Measurements from ENCODE around the gene RAPGEF1.

RAPGEF1 gene

GRCh38 chr9:131621551-131622358, 118.1 kb downstream of the RAPGEF1 start:
- DNase-seq, result no peak

DNA sequence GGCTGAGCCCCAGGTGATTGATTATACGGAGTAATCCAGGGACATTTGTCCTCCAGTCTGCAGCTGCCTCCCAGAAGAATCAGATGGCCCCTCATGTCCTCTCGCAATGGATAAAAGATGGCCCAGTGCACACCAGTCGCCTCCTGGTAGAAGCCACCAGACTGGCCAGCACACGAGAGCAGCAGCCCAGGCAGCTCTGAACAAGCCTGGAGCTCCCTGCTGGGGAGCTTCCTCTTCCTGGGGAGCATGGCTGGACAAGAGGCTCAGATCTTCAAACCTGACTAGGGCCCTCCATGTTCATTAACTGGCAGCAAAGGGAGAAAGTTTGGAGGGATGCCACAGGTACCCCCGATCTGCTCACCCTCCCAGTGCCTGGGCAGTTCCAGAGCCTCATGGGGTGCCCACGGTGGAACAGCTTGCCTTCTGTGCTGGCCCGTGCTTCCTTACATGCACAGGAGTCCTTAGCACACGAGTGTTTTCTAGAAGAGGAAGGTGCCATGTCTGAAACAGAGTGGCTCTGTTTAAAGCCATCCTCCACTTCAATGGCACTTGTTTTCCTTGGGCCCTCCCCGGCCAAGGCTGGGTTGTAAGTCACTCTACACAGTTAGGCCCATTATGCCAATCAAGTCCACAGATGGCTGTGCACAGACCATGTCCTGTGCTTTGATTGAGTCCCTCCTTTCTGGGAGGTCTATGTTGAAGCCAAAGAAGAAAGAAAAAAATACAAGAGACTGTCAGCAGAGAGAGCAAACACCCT, 118.9 kb downstream of the RAPGEF1 start:
- no peak for DNase-seq

DNA sequence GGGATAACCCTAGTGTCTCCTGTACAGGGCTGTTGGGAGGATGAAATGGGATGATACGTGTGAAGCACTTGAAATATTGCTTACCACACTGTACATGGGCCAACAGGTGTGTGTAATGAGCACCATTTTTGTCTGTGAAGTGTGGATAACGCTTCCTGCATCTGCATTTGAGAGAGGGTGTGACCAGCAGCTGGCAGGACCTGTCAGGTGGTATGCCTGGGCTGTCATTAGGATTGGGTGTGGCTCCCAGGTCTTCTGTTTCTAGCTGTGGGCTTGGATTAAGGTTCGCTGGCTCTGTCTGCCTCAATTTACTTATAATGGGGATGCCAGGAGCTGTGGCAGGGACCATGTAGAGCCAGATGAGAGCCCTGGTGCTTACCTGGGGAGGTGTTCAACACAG, 120.2 kb downstream of the RAPGEF1 start:
- DNase-seq, result no peak

- no peak for DNase-seq
These were observed 121.1 kb downstream of the RAPGEF1 start for GRCh38 chr9:131618785-131619184.

DNA sequence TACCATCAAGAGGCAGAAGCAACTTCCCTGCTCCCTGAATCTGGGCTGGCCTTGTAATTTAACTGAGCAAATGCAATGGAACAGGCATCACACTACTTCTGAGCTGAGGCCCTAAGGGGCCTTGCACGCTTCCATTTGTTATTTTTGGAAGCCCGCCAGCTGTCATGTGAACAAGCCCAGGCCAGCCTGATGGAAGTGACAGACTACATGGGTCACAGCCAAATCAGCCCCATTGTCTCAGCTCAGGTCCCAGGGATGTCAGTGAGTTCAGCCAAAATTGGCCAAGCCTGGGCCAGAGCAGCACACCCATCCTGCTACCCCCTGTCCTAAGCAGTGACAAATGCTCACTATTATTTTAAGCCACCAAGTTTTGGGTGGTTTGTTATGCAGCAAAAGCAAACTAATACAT, 121.8 kb downstream of the RAPGEF1 start:
- no peak for DNase-seq

GRCh38 chr9:131617611-131618010, 122.3 kb downstream of the RAPGEF1 start:
- no peak for DNase-seq

- no peak for DNase-seq
These were observed 122.8 kb downstream of the RAPGEF1 start for GRCh38 chr9:131616983-131617604.

GRCh38 chr9:131614340-131614915, 125.4 kb downstream of the RAPGEF1 start:
- DNase-seq, result no peak

DNA sequence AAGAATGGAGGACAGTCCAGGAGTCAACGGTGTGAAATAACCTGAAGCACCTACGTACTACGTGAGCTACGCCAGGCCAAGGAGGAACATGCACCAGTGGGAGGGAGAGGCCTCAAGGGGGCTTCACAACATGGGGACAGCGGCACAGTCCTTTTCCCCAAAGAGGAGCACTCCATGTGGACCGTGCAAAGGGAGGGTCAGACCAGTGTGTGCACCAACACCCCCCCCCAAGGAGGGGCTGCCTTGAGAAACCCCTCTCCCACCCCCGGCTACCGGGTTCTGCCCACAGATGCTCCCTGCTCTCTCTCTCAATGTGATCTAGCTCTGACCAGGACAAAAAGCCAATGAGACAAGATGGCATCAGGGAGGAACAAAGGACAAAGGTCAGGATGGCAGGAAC, 126.0 kb downstream of the RAPGEF1 start:
- no peak for DNase-seq

- no peak for DNase-seq
These were observed 127.0 kb downstream of the RAPGEF1 start for GRCh38 chr9:131612851-131613250.

GRCh38 chr9:131611586-131612315, 128.1 kb downstream of the RAPGEF1 start:
- no peak for DNase-seq

- no peak for DNase-seq
These were observed 129.6 kb downstream of the RAPGEF1 start for GRCh38 chr9:131610231-131610761.

GRCh38 chr9:131609099-131609830, 130.6 kb downstream of the RAPGEF1 start:
- DNase-seq, result no peak

DNA sequence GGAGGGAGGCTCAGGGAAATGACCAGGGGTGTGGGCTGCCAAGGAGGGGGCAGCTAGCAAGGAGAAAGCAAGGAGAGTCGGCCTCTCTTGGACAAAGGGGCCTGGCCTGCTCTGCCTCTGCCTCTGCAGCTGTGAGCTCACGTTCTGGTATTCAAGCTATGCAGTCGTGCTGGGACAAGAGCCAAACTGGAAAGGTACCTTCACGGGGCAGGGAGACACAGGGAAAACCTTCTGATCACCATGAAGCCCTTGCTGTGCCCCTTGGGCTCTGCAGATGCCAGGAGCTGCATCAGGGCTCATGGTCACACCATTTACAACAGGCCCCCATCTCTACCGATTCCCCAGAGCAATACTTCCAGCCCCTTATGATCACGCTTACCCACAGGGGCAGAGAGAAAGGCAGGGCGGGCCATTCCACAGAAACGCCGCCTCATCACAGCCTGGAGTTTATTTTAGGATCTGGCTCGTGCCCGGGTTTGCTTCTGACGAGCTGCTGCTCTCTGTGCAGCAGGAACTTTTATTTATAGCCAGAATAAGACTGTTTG, 131.3 kb downstream of the RAPGEF1 start:
- no peak for DNase-seq

DNA sequence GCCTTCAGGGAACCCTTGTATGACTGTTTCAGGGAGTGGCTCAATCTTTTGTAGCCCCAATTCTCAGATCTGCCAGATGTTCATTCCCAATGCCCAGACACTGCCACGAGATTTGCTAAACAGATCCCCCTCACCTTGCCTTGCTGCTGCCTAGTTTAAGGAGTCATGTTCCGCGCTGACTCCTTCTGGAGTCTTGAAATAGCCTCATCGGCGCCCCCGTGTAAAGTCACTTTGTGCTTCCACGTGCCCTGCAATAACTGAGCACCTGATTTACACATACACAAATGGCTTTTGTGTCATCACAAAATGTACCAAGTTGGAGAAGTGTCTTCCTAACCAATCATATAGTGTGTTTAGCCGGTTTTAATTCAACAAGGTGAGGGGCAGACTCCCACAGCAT, 132.3 kb downstream of the RAPGEF1 start:
- DNase-seq, result no peak

GRCh38 chr9:131606896-131607567, 132.8 kb downstream of the RAPGEF1 start:
- DNase-seq, result no peak

DNA sequence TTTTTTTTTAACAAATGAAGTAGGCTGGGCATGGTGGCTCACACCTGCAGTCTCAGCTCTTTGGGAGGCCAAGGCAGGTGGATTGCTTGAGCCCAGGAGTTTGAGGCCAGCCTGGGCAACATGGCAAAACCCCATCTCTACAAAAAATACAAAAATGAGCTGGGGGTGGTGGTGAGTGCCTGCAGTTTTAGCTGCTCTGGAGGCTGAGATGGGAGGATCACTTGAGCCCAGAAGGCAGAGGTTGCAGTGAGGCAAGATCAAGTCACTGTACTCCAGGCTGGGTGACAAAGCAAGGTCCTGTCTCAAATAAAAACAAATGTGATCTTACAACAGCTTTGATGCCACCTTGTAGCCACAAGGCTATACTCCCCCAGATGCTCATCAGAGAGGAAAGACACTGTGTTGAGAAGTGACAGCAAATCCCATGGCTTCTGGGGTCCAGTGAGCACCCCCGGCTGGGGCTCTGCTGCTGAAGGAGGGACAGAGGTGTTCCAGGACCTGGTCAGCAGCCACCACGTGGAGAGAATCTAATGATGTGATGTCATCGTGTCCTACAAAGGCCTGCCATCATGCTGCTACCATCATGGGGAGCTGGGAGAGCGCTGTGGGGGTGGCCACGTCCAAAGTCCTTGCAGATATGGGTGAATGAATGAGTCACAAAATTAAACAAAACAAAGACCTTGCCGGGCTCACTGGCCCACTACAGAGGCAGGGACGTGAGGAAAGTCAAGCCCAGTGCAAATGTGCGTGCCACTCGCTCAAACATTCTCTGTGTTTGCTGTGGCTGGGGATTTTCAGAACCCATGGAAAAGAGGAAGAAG, 133.9 kb downstream of the RAPGEF1 start:
- no peak for DNase-seq

GRCh38 chr9:131603711-131604439, 136.0 kb downstream of the RAPGEF1 start:
- no peak for DNase-seq

- no peak for DNase-seq
These were observed 136.7 kb downstream of the RAPGEF1 start for GRCh38 chr9:131603199-131603598.

Data from activated CD4-positive, alpha-beta T cell treated with anti-CD3 and anti-CD28 coated beads, Interleukin-2, amount 50 U/mL, for 16 hours (primary cell).